GM18909 (cell line): ENCODE measurements around the gene SMIM31.

ENCODE experiments used
- ATAC-seq: cut with Tn5 transposase; IDR thresholded peaks from one replicate; pipeline ENCODE4 v1.9.1; 2021; ENCODE audit warnings: mild to moderate bottlenecking; ENCODE audit not compliant: unreplicated experiment, poor library complexity

SMIM31 gene

GRCh38 chr4:164753873-164754488 is at the start of gene SMIM31:
TSS of gene SMIM31 (plus strand) at chr4:164754131. CDS start at chr4:164770444, 16,313 bp downstream.
- ATAC-seq: no peak

DNA sequence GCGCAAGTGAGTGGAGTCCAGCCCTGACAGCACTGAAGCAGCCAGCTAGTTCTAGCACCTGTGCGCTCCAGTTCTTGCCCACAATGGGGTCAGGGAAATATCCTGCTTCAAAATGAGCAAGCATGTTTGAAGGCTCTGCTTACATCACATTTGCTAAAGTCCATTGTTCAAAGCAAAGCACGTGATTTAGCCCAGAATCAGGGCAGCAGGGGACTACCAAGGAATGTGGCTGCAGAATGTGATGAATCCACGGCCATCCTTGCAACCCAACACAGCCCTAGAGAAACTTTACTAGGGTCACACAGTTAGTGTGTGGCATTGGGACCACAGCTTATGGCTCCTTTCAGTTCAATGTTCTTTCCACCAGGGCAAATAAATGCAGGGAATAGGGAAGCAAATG is 47.3 kb upstream of the SMIM31 start:
- ATAC-seq: no peak

- no peak for ATAC-seq
These were observed 37.0 kb upstream of the SMIM31 start for GRCh38 chr4:164716901-164717300.

DNA sequence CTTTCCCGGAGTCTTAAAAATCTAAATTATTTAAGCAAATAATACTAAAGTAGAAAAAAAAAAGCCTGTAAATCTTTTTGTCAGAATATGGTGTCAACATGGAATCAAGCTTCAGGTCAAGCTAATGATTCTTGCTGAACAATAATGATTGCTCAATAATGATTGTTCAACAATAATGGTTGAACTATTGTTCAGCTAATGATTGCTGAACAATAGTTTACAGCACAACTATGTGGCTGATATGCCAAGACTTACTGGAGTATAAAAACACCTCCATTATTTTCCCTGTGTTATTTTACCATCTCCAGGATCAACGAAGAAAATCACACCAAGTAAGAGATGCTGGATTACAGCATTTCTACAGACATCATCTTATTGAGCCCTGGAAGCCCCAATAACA is 35.1 kb upstream of the SMIM31 start:
- ATAC-seq: no peak

GRCh38 chr4:164725066-164725465 is 28.9 kb upstream of the SMIM31 start:
- no peak for ATAC-seq

DNA sequence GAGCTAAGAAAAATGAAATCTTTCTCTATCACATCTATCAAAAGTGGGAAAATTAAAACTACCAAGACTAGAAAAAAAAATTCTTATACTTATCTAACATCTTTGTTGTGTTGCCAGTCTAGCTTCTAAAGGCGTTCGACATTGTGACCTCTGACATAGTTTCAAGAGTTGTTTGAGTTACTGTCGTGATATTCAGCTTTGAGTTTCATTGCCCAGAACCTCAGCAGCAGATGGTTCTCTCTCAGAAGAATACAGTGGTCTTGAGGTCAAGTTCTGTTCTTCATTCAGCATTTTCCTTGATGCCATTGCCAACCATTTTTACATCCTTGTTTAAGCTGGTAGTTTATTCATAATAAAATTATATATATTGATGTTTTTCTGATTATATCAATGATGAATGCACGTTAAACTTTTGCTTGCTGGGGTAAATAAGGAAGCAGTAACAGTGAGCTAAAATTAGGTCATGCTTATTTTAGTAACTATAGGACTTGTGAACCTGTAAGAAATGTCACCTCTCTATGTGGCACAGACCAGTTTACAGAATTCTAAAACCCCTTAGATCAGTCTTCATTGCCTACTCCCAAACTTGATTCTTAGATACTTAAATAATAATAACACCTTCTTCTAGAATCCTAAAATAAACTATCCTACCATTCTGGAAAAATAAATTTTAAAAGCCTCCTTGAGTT is 23.1 kb upstream of the SMIM31 start:
- no peak for ATAC-seq

GRCh38 chr4:164731827-164732474 is 22.0 kb upstream of the SMIM31 start:
- ATAC-seq: peak; percentile 74

GRCh38 chr4:164734484-164734883 is 19.4 kb upstream of the SMIM31 start:
- peak; percentile 73 for ATAC-seq

- no peak for ATAC-seq
These were observed 5.6 kb upstream of the SMIM31 start for GRCh38 chr4:164748375-164748774.

GRCh38 chr4:164755432-164755831 is 1.5 kb downstream of the SMIM31 start:
- ATAC-seq: no peak

GRCh38 chr4:164756686-164757085 is 2.8 kb downstream of the SMIM31 start:
- no peak for ATAC-seq

GRCh38 chr4:164761241-164761640 is 7.3 kb downstream of the SMIM31 start:
- no peak for ATAC-seq

GRCh38 chr4:164761746-164762275 is 7.9 kb downstream of the SMIM31 start:
- ATAC-seq: no peak

DNA sequence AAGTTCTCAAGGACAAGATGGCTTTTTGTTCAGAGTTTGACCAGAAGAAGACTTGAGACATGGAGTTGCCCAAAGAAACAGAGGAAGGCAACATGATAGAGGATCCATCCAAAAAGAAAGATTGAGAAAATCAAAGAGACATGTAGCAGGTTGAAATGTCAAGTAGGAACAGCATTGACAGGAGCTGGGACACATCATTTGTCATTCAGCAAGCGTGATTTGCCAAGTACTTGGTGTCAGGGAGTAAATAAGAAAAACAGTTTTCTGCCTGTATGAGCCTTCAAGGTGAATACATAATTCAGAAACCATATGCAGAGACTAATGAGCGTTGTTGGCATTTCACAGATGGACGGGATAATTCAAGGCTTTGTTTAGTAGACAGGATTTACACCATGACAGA is 11.2 kb downstream of the SMIM31 start:
- no peak for ATAC-seq

DNA sequence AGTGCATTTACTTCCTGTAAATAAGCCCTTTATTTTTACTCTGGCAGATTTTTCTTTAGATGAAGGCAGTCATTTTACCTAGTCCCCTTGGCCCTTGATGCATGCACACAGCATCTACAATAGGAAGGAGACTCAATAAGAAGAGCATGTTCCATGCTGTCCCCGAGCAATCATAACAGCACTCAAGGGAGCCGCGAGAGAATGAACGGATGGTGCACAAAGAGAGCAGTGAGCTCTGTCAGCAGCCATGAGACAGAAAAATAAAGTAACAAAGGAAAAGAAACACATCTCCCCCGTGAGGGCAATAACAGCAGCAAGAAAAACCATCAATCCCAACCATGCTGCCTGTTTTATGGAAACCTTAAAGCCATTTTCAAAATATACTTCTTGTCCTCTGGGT is 11.9 kb downstream of the SMIM31 start:
- ATAC-seq: no peak

DNA sequence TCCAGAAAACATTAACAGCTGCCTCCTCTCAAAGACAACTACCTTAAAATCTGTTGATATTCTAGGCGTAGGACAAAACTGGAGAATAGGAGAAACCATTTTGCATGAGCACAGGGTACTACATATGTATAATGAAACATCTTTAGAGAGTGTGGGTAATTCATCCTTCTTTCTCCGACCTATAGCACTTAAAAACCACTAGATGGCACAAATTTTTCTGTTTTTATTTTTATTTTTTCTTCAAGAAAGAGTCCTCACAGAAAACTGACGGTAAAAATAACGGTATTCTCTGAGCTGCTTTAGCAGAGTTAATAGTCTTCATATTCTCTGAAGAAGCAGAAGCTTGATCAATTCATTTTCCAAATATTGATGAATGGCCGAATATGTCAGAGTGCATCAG is 14.6 kb downstream of the SMIM31 start:
- peak; percentile 73 for ATAC-seq

DNA sequence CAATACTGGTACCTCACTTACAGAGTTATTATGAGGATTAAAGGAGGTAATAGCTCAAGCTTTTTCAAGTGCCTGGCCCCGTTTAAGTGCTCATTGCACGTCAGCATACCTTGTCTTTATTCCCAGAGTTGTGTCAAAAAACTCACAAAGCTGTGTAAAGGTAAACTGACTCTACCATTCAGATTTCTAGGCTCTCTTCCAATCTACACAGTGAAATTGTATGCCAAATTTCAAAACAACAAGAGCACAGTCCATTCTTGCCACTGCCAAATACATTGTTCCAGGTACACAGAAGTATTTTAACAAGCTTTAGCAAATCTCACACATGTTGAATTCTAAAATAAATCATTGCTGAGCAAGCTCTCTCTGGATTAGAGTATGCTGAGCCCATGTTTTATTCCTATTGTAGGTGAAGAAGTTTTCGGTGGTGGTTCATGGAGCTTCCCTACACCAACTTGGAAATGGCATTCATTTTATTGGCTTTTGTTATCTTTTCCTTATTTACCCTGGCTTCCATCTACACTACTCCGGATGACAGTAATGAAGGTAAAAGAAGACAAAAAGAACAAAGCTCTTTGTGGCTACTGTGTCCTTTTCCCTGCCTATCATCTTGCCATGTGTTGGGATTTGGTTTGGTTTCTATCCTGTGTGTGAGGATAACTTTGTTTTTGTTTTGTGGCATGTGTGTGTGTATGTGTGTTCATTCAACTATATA is 16.2 kb downstream of the SMIM31 start:
- no peak for ATAC-seq

DNA sequence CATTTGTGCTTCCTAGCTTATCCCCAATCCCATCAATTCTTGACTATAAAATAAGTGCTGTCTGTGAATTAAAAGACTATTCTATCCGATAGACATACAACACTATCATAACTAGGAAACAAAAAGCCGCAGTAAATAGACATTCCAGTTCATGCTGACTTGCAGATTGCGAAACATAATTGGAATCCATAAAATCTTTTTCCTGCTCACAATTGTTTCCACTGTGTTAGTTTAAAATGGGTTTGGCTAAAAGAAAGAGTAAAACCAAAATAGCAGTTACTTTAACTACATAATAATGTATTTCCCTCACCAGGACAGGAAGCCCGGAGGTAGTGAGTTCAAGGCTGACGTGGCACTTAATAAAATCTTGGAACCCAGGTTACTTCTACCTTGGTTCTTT is 17.2 kb downstream of the SMIM31 start:
- ATAC-seq: no peak

DNA sequence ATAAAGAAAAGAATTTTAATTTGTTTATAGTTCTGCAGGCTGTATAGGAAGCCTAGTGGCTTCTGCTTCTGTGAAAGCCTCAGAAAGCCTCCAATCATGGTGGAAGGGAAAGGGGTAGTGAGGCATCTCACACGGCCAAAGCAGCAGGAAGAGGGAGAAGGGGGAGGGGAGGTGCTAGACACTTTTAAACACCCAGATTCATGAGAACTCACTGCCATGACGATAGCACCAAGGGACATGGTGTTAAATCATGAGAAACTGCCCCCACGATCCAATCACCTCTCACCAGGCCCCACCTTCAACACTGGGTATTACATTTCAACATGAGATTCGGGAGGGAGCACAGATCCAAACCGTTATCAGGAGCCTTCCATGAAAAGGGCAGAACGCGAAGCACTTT is 18.1 kb downstream of the SMIM31 start:
- ATAC-seq: no peak

DNA sequence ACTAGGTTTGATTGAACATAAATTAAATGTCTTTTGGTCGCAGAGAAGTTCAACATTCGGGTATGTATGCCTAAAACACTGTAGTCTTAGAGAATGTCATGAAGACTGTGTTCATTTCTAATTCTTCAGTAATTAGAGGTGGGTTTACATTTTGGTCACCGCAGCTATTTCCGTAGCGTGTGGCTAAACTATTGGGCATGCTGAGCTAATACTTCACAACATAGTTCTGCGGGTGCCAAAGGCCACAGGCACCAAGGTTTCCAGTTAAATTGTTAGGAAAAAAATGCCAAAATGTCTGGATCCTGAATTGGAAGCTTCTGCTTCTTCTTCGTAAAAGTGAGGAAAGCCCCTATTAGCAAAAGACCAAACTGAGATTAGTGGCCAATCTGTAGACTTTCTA is 25.1 kb downstream of the SMIM31 start:
- no peak for ATAC-seq

- ATAC-seq: peak; percentile 73
These were observed 25.9 kb downstream of the SMIM31 start for GRCh38 chr4:164779811-164780216.
